H9 (cell line): Measurements from ENCODE around the gene TMC2. TPM values are rescaled to one million over a fixed set of nuclear protein-coding genes. Genes with fewer than 3 reads are reported as not detected.

ENCODE experiments used
- DNase-seq: peaks from one replicate; pipeline ENCODE4 v3.0.0-alpha.2; 2017
- H2AFZ ChIP-seq: one replicate; pipeline ENCODE4 v1.6.1; 2013; ENCODE audit warnings: mild to moderate bottlenecking, low read length, control low read depth, moderate library complexity
- H2AK5ac ChIP-seq: 2 replicates; pipeline ENCODE4 v1.6.1; 2013; ENCODE audit warnings: low read length, control low read depth, mixed read lengths; ENCODE audit not compliant: insufficient read length
- H2BK120ac ChIP-seq: one replicate; pipeline ENCODE4 v1.6.1; 2013; ENCODE audit warnings: low read depth, mild to moderate bottlenecking, low read length, control low read depth, inconsistent platforms; ENCODE audit not compliant: poor library complexity, severe bottlenecking
- H2BK12ac ChIP-seq: 2 replicates; pipeline ENCODE4 v1.6.1; 2013; ENCODE audit warnings: low read length, control low read depth, mixed read lengths, low read depth; ENCODE audit not compliant: insufficient read length
- H2BK15ac ChIP-seq: 2 replicates; pipeline ENCODE4 v1.6.1; 2013; ENCODE audit warnings: low read depth, low read length, control low read depth
- H2BK20ac ChIP-seq: one replicate; pipeline ENCODE4 v1.6.1; 2013; ENCODE audit warnings: low read depth, mild to moderate bottlenecking, low read length, control low read depth, inconsistent platforms; ENCODE audit not compliant: poor library complexity, severe bottlenecking
- H2BK5ac ChIP-seq: 2 replicates; pipeline ENCODE4 v1.6.1; 2013; ENCODE audit warnings: low read length, control low read depth, mixed read lengths; ENCODE audit not compliant: insufficient read length
- H3K14ac ChIP-seq: 2 replicates; pipeline ENCODE4 v1.6.1; 2013; ENCODE audit warnings: low read length, control low read depth; ENCODE audit not compliant: insufficient read depth
- H3K18ac ChIP-seq: 2 replicates; pipeline ENCODE4 v1.6.1; 2013; ENCODE audit warnings: low read depth, mild to moderate bottlenecking, mixed read lengths, low read length, control low read depth; ENCODE audit not compliant: insufficient read length
- H3K23ac ChIP-seq: 2 replicates; pipeline ENCODE4 v1.6.1; 2013; ENCODE audit warnings: low read length, control low read depth, mixed read lengths, low read depth; ENCODE audit not compliant: insufficient read length
- H3K23me2 ChIP-seq: 2 replicates; pipeline ENCODE4 v1.6.1; 2013; ENCODE audit warnings: low read depth, mild to moderate bottlenecking, mixed read lengths, low read length, control low read depth; ENCODE audit not compliant: insufficient read length, poor library complexity, severe bottlenecking
- H3K27ac ChIP-seq: 2 replicates; pipeline ENCODE4 v1.5.1; 2013; ENCODE audit warnings: low read length, control low read depth, mixed read lengths, low read depth; ENCODE audit not compliant: insufficient read length
- H3K27me3 ChIP-seq: 2 replicates; pipeline ENCODE4 v1.6.1; 2013; ENCODE audit warnings: low read length, control low read depth, inconsistent platforms; ENCODE audit not compliant: insufficient read depth
- H3K4ac ChIP-seq: 2 replicates; pipeline ENCODE4 v1.6.1; 2013; ENCODE audit warnings: low read depth, mild to moderate bottlenecking, control low read depth, inconsistent platforms, low read length, moderate library complexity
- H3K4me1 ChIP-seq: 2 replicates; pipeline ENCODE4 v1.6.1; 2013; ENCODE audit warnings: low read length, control low read depth, inconsistent platforms; ENCODE audit not compliant: insufficient read depth
- H3K4me2 ChIP-seq: 2 replicates; pipeline ENCODE4 v1.6.1; 2013; ENCODE audit warnings: low read length, control low read depth, mixed read lengths; ENCODE audit not compliant: insufficient read length, insufficient read depth
- H3K56ac ChIP-seq: 2 replicates; pipeline ENCODE4 v1.6.1; 2013; ENCODE audit warnings: low read depth, mild to moderate bottlenecking, mixed read lengths, low read length, control low read depth; ENCODE audit not compliant: insufficient read length
- H3K79me1 ChIP-seq: 2 replicates; pipeline ENCODE4 v1.6.1; 2013; ENCODE audit warnings: low read depth, mild to moderate bottlenecking, moderate library complexity, low read length, control low read depth, inconsistent platforms; ENCODE audit not compliant: insufficient read depth, poor library complexity, severe bottlenecking
- H3K79me2 ChIP-seq: 2 replicates; pipeline ENCODE4 v1.6.1; 2013; ENCODE audit warnings: low read length, control low read depth, inconsistent platforms; ENCODE audit not compliant: insufficient read depth
- H3K9ac ChIP-seq: 2 replicates; pipeline ENCODE4 v1.6.1; 2013; ENCODE audit warnings: low read length, control low read depth, mixed read lengths; ENCODE audit not compliant: insufficient read length; ENCODE audit errors: extremely low read depth
- H3K9me3 ChIP-seq: one replicate; pipeline ENCODE4 v1.6.1; 2013; ENCODE audit warnings: low read depth, low read length, inconsistent platforms; ENCODE audit not compliant: control insufficient read depth
- H3T11ph ChIP-seq: one replicate; pipeline ENCODE4 v1.6.1; 2013; ENCODE audit warnings: mild to moderate bottlenecking, low read length, control low read depth, inconsistent platforms
- H4K20me1 ChIP-seq: one replicate; pipeline ENCODE4 v1.6.1; 2013; ENCODE audit not compliant: control insufficient read depth, insufficient read length, insufficient read depth
- H4K5ac ChIP-seq: 2 replicates; pipeline ENCODE4 v1.6.1; 2013; ENCODE audit warnings: low read depth, mild to moderate bottlenecking, mixed read lengths, low read length, control low read depth; ENCODE audit not compliant: insufficient read length
- H4K8ac ChIP-seq: replicated peaks from 2 replicates; pipeline ENCODE4 v1.6.1; 2013; ENCODE audit warnings: low read length, control low read depth, mixed read lengths, low read depth; ENCODE audit not compliant: insufficient read length
- H4K91ac ChIP-seq: 2 replicates; pipeline ENCODE4 v1.6.1; 2013; ENCODE audit warnings: low read depth, mild to moderate bottlenecking, moderate library complexity, mixed read lengths, low read length, control low read depth; ENCODE audit not compliant: insufficient read length
- H3K27ac Mint-ChIP-seq, 3 experiments: 2 replicates in 2 of 3; 3 replicates in 1 of 3; pipeline ENCODE4 v1.8.0; 2020 to 2021; ENCODE audit warnings: mixed read lengths in 3 of 3, mild to moderate bottlenecking in 1 of 3, moderate library complexity in 1 of 3
- H3K27me3 Mint-ChIP-seq: 2 replicates; pipeline ENCODE4 v1.8.0; 2021; ENCODE audit warnings: low read depth, mild to moderate bottlenecking, moderate library complexity, mixed read lengths
- H3K36me3 Mint-ChIP-seq, 3 experiments: 2 replicates in 2 of 3; 3 replicates in 1 of 3; pipeline ENCODE4 v1.8.0; 2020 to 2021; ENCODE audit warnings: low read depth in 3 of 3, mixed read lengths in 3 of 3; ENCODE audit not compliant: insufficient read depth in 1 of 3
- H3K4me1 Mint-ChIP-seq, 2 experiments: 2 replicates each; pipeline ENCODE4 v1.8.0; 2020; ENCODE audit warnings: mixed read lengths in 2 of 2
- H3K4me3 Mint-ChIP-seq, 2 experiments: 2 replicates in 1 of 2; 3 replicates in 1 of 2; pipeline ENCODE4 v1.8.0; 2020 to 2021; ENCODE audit warnings: mild to moderate bottlenecking in 2 of 2, mixed read lengths in 2 of 2, moderate library complexity in 1 of 2
- H3K9me3 Mint-ChIP-seq, 2 experiments: 2 replicates in 1 of 2; 3 replicates in 1 of 2; pipeline ENCODE4 v1.8.0; 2020; ENCODE audit warnings: mild to moderate bottlenecking in 2 of 2, mixed read lengths in 2 of 2, moderate library complexity in 1 of 2
- WGBS: extraction: QIAGEN DNeasy Blood & Tissue Kit; methylation state at CpG from one replicate; pipeline ENCODE4 v1.1.7; 2013; ENCODE audit warnings: missing lambda C conversion rate, low lambda C conversion rate, mixed read lengths; ENCODE audit not compliant: insufficient read length; ENCODE audit errors: extremely low coverage; 5-methylcytosine and 5-hydroxymethylcytosine counted together
- total RNA-seq: library from RNA; stranded (reverse); gene quantifications from 2 replicates; pipeline ENCODE4 v1.2.1, GENCODE V29; 2021
- TF ChIP-seq, protein P1 (sequence below): fragments of 200-600 bp; sonication (generic); conservative IDR thresholded peaks from 3 replicates; pipeline ENCODE4 v1.8.0; 2021; ENCODE audit warnings: antibody characterized with exemption, mild to moderate bottlenecking

TMC2 gene
- total RNA-seq, 1 experiment from 2014 or later: not detected

DNA sequence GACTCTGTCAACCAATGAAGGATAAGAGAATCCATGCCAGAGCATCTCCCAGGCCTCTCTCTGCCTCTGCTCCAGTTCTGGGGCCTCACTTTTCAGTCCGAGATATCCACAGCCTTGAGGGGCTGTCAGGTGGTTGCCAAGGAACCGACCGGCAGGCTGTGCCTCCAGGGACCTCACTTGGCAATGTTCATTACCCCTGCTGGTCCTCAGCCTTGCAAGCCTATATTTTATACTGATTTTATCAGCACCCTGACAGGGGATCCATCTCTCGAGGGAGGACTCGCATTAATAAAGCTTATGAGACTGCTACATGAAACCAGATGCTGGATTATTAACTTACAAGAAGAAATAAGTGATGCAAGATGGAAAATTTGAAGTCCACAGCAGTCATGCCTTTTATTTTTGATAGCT, 39.9 kb downstream of the TMC2 start:
- no CpG with 5 or more reads among the region's 5 CpGs for WGBS
- no peak overlapping the region for H2AFZ ChIP-seq
- no peak overlapping the region for H2BK12ac ChIP-seq
- H2BK15ac ChIP-seq: no peak overlapping the region
- Mint-ChIP-seq H3K4me3 (no peak overlapping the region), H3K27me3 (peaks cover 22% of the 10 kb centered on the region), H3K27ac (no peak overlapping the region), H3K36me3 (no peaks in the 10 kb centered on the region), H3K9me3 (no peaks in the 10 kb centered on the region), H3K4me1 (no peaks in the 10 kb centered on the region)
- no peak overlapping the region for H4K91ac ChIP-seq
- no peak for DNase-seq
- no peaks in the 10 kb centered on the region for H4K20me1 ChIP-seq
- no peak overlapping the region for H3K14ac ChIP-seq
- H2BK5ac ChIP-seq: no peak overlapping the region
- no peak overlapping the region for H4K5ac ChIP-seq
- no peaks in the 10 kb centered on the region for H3K23me2 ChIP-seq
- no peak overlapping the region for H3K27ac ChIP-seq
- no peak overlapping the region for H3K56ac ChIP-seq
- no peak overlapping the region for H4K8ac ChIP-seq
- no peak overlapping the region for H3K4ac ChIP-seq
- H3K4me1 ChIP-seq: no peaks in the 10 kb centered on the region
- H3K23ac ChIP-seq: no peak overlapping the region
- H3K4me2 ChIP-seq: no peak overlapping the region
- H3K9me3 ChIP-seq: no peaks in the 10 kb centered on the region
- no peaks in the 10 kb centered on the region for H3K79me2 ChIP-seq
- no peak overlapping the region for H3K18ac ChIP-seq
- TF ChIP-seq, protein P1, sequence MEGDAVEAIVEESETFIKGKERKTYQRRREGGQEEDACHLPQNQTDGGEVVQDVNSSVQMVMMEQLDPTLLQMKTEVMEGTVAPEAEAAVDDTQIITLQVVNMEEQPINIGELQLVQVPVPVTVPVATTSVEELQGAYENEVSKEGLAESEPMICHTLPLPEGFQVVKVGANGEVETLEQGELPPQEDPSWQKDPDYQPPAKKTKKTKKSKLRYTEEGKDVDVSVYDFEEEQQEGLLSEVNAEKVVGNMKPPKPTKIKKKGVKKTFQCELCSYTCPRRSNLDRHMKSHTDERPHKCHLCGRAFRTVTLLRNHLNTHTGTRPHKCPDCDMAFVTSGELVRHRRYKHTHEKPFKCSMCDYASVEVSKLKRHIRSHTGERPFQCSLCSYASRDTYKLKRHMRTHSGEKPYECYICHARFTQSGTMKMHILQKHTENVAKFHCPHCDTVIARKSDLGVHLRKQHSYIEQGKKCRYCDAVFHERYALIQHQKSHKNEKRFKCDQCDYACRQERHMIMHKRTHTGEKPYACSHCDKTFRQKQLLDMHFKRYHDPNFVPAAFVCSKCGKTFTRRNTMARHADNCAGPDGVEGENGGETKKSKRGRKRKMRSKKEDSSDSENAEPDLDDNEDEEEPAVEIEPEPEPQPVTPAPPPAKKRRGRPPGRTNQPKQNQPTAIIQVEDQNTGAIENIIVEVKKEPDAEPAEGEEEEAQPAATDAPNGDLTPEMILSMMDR: no peak
- no peaks in the 10 kb centered on the region for H3K27me3 ChIP-seq
- H2AK5ac ChIP-seq: no peak overlapping the region
- no peak overlapping the region for H2BK20ac ChIP-seq
- no peak overlapping the region for H3T11ph ChIP-seq
- no peak overlapping the region for H2BK120ac ChIP-seq
- H3K9ac ChIP-seq: no peak overlapping the region
- H3K79me1 ChIP-seq: no peaks in the 10 kb centered on the region
